Neural cell (in vitro differentiated cells): ENCODE data around the gene ERC2. TPM values are rescaled to one million over a fixed set of nuclear protein-coding genes. Genes with fewer than 3 reads are reported as not detected.

Source experiments
- H2AFZ ChIP-seq: fragments of 200-600, 300-800 bp; sonication (generic), shearing (Covaris generic); 2 replicates; pipeline ENCODE4 v1.6.0; 2014; ENCODE audit warnings: low read depth, mild to moderate bottlenecking, antibody characterized with exemption, low read length, moderate library complexity
- H3F3A ChIP-seq: fragments of 200-600 bp; shearing (Covaris generic); 2 replicates; pipeline ENCODE4 v1.6.1; 2016; ENCODE audit warnings: mild to moderate bottlenecking, moderate library complexity, mixed read lengths, antibody characterized with exemption, low read length; ENCODE audit not compliant: insufficient read depth, poor library complexity, severe bottlenecking
- H3K27ac ChIP-seq: fragments of 200-600, 300-800 bp; sonication (generic), shearing (Covaris generic); 2 replicates; pipeline ENCODE4 v1.5.1; 2014; ENCODE audit warnings: mild to moderate bottlenecking, low read length, moderate library complexity
- H3K27me3 ChIP-seq: fragments of 300-800, 200-600 bp; sonication (generic), shearing (Covaris generic); 2 replicates; pipeline ENCODE4 v1.6.0; 2014; ENCODE audit warnings: mild to moderate bottlenecking, low read depth, low read length, moderate library complexity; ENCODE audit not compliant: insufficient read depth
- H3K36me3 ChIP-seq: fragments of 300-800, 200-600 bp; sonication (generic), shearing (Covaris generic); 2 replicates; pipeline ENCODE4 v1.5.1; 2014; ENCODE audit warnings: mild to moderate bottlenecking, antibody characterized with exemption, low read length, moderate library complexity; ENCODE audit not compliant: insufficient read depth
- H3K4me2 ChIP-seq: fragments of 300-800, 200-600 bp; sonication (generic), shearing (Covaris generic); 2 replicates; pipeline ENCODE4 v1.6.0; 2014; ENCODE audit warnings: mild to moderate bottlenecking, low read length
- H3K4me3 ChIP-seq: fragments of 300-800, 200-600 bp; sonication (generic), shearing (Covaris generic); 2 replicates; pipeline ENCODE4 v1.5.1; 2014; ENCODE audit warnings: mild to moderate bottlenecking, low read length, moderate library complexity
- H3K79me2 ChIP-seq: fragments of 200-600 bp; shearing (Covaris generic); replicated peaks from 2 replicates; pipeline ENCODE4 v1.6.0; 2014; ENCODE audit warnings: mild to moderate bottlenecking, low read length, moderate library complexity; ENCODE audit not compliant: insufficient read depth
- H3K9ac ChIP-seq: fragments of 300-800, 200-600 bp; sonication (generic), shearing (Covaris generic); 2 replicates; pipeline ENCODE4 v1.6.1; 2016; ENCODE audit warnings: mild to moderate bottlenecking, low read length, mixed read lengths
- H3K9me2 ChIP-seq: fragments of 200-600 bp; shearing (Covaris generic); 2 replicates; pipeline ENCODE4 v1.6.1; 2016; ENCODE audit warnings: mild to moderate bottlenecking, low read length, mixed read lengths; ENCODE audit not compliant: insufficient read depth
- H3K9me3 ChIP-seq: fragments of 200-600, 300-800 bp; sonication (generic), shearing (Covaris generic); 2 replicates; pipeline ENCODE4 v1.6.1; 2016; ENCODE audit warnings: mild to moderate bottlenecking, mixed run types, low read length, moderate library complexity, mixed read lengths
- H4K20me1 ChIP-seq: fragments of 200-600 bp; shearing (Covaris generic); 2 replicates; pipeline ENCODE4 v1.6.1; 2016; ENCODE audit warnings: mild to moderate bottlenecking, mixed run types; ENCODE audit not compliant: insufficient read depth
- EP300 ChIP-seq: fragments of 450-650 bp; conservative IDR thresholded peaks from 2 replicates; pipeline ENCODE4 v1.6.1; 2014; ENCODE audit warnings: antibody characterized with exemption, mild to moderate bottlenecking, moderate library complexity; ENCODE audit not compliant: poor library complexity, severe bottlenecking
- EZH2 ChIP-seq: fragments of 200-600, 300-800 bp; shearing (Covaris generic), sonication (generic); IDR thresholded peaks from 2 replicates; pipeline ENCODE4 v1.6.1; 2014; ENCODE audit warnings: antibody characterized with exemption, low read length, borderline replicate concordance, mild to moderate bottlenecking; ENCODE audit not compliant: insufficient read depth, poor library complexity, severe bottlenecking
- MXI1 ChIP-seq: fragments of 450-650 bp; conservative IDR thresholded peaks from 2 replicates; pipeline ENCODE4 v1.6.1; 2014; ENCODE audit warnings: antibody characterized with exemption, mild to moderate bottlenecking; ENCODE audit not compliant: poor library complexity, severe bottlenecking
- POLR2AphosphoS5 ChIP-seq: IDR thresholded peaks from 2 replicates; pipeline ENCODE4 v1.6.1; 2012
- RAD21 ChIP-seq: fragments of 450-650 bp; conservative IDR thresholded peaks from 2 replicates; pipeline ENCODE4 v1.6.1; 2014; ENCODE audit warnings: antibody characterized with exemption, mild to moderate bottlenecking, moderate library complexity
- SMC3 ChIP-seq: fragments of 450-650 bp; conservative IDR thresholded peaks from 2 replicates; pipeline ENCODE4 v1.6.1; 2014; ENCODE audit warnings: antibody characterized with exemption, mild to moderate bottlenecking, moderate library complexity; ENCODE audit not compliant: poor library complexity
- TAF1 ChIP-seq: IDR thresholded peaks from 2 replicates; pipeline ENCODE4 v1.6.1; 2012; ENCODE audit warnings: low read depth
- polyA plus RNA-seq: library from polyadenylated mRNA; depleted of rRNA; stranded (reverse); fragments of >200 nt; gene quantifications from 2 replicates; pipeline ENCODE4 v1.2.3, GENCODE V29; 2014
- TF ChIP-seq, protein P1 (sequence below): IDR thresholded peaks from 2 replicates; pipeline ENCODE4 v1.6.1; 2012; ENCODE audit warnings: borderline replicate concordance
- TF ChIP-seq, protein P2 (sequence below): fragments of 450-650 bp; IDR thresholded peaks from 2 replicates; pipeline ENCODE4 v1.5.1; 2014; ENCODE audit warnings: antibody characterized with exemption, mild to moderate bottlenecking, moderate library complexity; ENCODE audit not compliant: poor library complexity, severe bottlenecking

ERC2 gene
- polyA plus RNA-seq, 1 donor from 2014 or later, result 60.4 TPM

DNA sequence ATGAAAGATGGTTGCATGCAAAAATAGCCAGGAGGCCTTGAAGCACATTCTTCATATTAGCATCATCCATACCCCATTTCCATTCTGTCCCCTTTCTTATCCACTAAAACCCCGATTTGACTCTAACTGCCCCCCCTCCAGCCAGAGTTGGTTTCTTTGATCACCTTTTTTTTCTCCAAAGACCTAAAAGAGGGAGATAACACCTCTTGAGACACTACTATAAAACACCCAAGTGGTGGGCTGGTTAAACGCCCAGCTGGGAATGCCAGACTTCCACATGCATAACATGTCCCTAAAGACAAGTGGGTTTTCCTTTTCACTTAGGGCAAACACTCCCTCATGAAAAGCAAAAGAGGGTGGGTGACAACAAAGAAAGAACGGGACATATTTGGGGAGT is 847.2 kb downstream of the ERC2 start:
- H3K9me2 ChIP-seq, result no peaks in the 10 kb centered on the region
- H3K4me3 ChIP-seq, result no peak overlapping the region
- no peak overlapping the region for H3K27ac ChIP-seq
- H4K20me1 ChIP-seq, result no peaks in the 10 kb centered on the region
- H3K4me2 ChIP-seq, result no peak overlapping the region
- no peaks in the 10 kb centered on the region for H3K36me3 ChIP-seq
- no peak for TF ChIP-seq POLR2AphosphoS5
- no peak for TF ChIP-seq TAF1
- TF ChIP-seq, protein P1, sequence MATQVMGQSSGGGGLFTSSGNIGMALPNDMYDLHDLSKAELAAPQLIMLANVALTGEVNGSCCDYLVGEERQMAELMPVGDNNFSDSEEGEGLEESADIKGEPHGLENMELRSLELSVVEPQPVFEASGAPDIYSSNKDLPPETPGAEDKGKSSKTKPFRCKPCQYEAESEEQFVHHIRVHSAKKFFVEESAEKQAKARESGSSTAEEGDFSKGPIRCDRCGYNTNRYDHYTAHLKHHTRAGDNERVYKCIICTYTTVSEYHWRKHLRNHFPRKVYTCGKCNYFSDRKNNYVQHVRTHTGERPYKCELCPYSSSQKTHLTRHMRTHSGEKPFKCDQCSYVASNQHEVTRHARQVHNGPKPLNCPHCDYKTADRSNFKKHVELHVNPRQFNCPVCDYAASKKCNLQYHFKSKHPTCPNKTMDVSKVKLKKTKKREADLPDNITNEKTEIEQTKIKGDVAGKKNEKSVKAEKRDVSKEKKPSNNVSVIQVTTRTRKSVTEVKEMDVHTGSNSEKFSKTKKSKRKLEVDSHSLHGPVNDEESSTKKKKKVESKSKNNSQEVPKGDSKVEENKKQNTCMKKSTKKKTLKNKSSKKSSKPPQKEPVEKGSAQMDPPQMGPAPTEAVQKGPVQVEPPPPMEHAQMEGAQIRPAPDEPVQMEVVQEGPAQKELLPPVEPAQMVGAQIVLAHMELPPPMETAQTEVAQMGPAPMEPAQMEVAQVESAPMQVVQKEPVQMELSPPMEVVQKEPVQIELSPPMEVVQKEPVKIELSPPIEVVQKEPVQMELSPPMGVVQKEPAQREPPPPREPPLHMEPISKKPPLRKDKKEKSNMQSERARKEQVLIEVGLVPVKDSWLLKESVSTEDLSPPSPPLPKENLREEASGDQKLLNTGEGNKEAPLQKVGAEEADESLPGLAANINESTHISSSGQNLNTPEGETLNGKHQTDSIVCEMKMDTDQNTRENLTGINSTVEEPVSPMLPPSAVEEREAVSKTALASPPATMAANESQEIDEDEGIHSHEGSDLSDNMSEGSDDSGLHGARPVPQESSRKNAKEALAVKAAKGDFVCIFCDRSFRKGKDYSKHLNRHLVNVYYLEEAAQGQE, result no peak
- no peak for TF ChIP-seq RAD21
- TF ChIP-seq, protein P2, sequence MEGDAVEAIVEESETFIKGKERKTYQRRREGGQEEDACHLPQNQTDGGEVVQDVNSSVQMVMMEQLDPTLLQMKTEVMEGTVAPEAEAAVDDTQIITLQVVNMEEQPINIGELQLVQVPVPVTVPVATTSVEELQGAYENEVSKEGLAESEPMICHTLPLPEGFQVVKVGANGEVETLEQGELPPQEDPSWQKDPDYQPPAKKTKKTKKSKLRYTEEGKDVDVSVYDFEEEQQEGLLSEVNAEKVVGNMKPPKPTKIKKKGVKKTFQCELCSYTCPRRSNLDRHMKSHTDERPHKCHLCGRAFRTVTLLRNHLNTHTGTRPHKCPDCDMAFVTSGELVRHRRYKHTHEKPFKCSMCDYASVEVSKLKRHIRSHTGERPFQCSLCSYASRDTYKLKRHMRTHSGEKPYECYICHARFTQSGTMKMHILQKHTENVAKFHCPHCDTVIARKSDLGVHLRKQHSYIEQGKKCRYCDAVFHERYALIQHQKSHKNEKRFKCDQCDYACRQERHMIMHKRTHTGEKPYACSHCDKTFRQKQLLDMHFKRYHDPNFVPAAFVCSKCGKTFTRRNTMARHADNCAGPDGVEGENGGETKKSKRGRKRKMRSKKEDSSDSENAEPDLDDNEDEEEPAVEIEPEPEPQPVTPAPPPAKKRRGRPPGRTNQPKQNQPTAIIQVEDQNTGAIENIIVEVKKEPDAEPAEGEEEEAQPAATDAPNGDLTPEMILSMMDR, result no peak
- no peak for TF ChIP-seq SMC3
- TF ChIP-seq MXI1, result no peak
- no peak for TF ChIP-seq EP300
- H2AFZ ChIP-seq, result no peak overlapping the region
- H3K79me2 ChIP-seq, result no peaks in the 10 kb centered on the region
- no peaks in the 10 kb centered on the region for H3F3A ChIP-seq
- no peaks in the 10 kb centered on the region for H3K27me3 ChIP-seq
- no peaks in the 10 kb centered on the region for H3K9me3 ChIP-seq
- H3K9ac ChIP-seq, result no peak overlapping the region

DNA sequence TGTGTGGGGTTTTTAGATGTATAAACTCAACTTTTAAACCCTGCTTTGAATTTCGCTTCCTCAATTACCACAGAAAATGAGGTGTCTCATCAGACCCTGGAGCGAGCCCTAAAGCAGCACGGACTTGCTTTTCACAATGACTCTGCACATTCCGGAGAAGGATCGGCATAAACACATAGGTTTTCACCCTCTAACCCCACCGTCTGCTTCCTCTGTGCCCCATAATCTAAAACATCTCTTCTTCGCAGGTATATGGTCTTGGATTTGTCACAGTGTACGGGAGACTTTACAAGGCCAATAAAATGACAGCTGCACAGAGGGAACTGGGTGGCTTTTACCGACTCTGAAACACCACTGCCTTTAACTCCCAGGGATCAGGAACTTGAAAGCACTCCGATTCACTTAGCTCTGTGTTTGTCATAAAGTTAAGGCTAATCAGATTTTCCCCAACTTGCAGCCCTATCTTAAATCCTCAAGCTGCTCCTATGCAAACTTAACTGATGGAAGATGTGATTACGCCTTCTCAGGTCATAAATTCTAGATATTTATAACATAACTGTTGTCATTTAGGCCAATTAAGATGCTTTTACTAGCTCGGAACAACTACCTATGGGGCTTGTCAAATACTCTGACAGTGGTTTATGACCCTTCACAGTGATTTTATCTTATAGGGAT is 847.8 kb downstream of the ERC2 start:
- Histone ChIP-seq H3K36me3 (no peaks in the 10 kb centered on the region), H3K27ac (no peak overlapping the region), H2AFZ (no peak overlapping the region), H3K9ac (no peak overlapping the region), H3K27me3 (no peaks in the 10 kb centered on the region), H3K79me2 (no peaks in the 10 kb centered on the region), H3K9me3 (no peaks in the 10 kb centered on the region), H4K20me1 (no peaks in the 10 kb centered on the region), H3K4me3 (no peak overlapping the region), H3K4me2 (no peak overlapping the region), H3K9me2 (no peaks in the 10 kb centered on the region), H3F3A (no peaks in the 10 kb centered on the region)
- TF ChIP-seq EZH2 (no peak), TAF1 (no peak), EP300 (no peak), RAD21 (no peak), MXI1 (no peak), SMC3 (no peak), POLR2AphosphoS5 (no peak)
- TF ChIP-seq, protein P2, result no peak
- TF ChIP-seq, protein P1, result no peak
